Testis (tissue), 3 donors: ENCODE data around the gene SPATA6L. TPM values are rescaled to one million over a fixed set of nuclear protein-coding genes. Genes with fewer than 3 reads are reported as not detected.

Source experiments
- DNase-seq: peaks from one replicate; pipeline ENCODE4 v3.0.0-alpha.2; 2019
- H3K27ac ChIP-seq, 2 donors: fragments of 200-600 bp; sonication (generic); one replicate each; pipeline ENCODE4 v1.5.1; 2019
- H3K27me3 ChIP-seq: fragments of 200-600 bp; sonication (generic); one replicate; pipeline ENCODE4 v1.5.1; 2019
- H3K36me3 ChIP-seq: fragments of 200-600 bp; sonication (generic); one replicate; pipeline ENCODE4 v1.5.1; 2017; ENCODE audit warnings: low read depth; ENCODE audit errors: missing control alignments
- H3K4me1 ChIP-seq: fragments of 200-600 bp; sonication (generic); one replicate; pipeline ENCODE4 v1.5.1; 2019
- H3K4me3 ChIP-seq, 2 donors: fragments of 200-600 bp; sonication (generic); one replicate each; pipeline ENCODE4 v1.5.1; 2017 to 2019
- H3K9me3 ChIP-seq: fragments of 200-600 bp; sonication (generic); one replicate; pipeline ENCODE4 v1.5.1; 2017
- CTCF ChIP-seq, 3 experiments: fragments of 450-650 bp in 2 of 3; fragments of 200-600 bp in 1 of 3; sonication (generic) in 1 of 3; IDR thresholded peaks; one replicate each; pipeline ENCODE4 v1.5.1; 2016 to 2019; ENCODE audit warnings: antibody characterized with exemption in 3 of 3, mild to moderate bottlenecking in 2 of 3, moderate library complexity in 1 of 3
- POLR2A ChIP-seq: fragments of 450-650 bp; IDR thresholded peaks from one replicate; pipeline ENCODE4 v1.6.1; 2017; ENCODE audit warnings: antibody characterized with exemption, mild to moderate bottlenecking, moderate library complexity
- WGBS, 2 donors: methylation state at CpG; one replicate each; pipeline ENCODE4 v1.1.5; 2018; 5-methylcytosine and 5-hydroxymethylcytosine counted together
- intact Hi-C: fragments of 100-400 bp; cut with DNase I; formaldehyde crosslinking; loops from one replicate; pipeline ENCODE4 v1.15.1; 2023; ENCODE audit warnings: low total_unique reads
- polyA plus RNA-seq: library from polyadenylated mRNA; stranded (reverse); fragments of 350-450 nt; fragmentation: Illumina TruSeq; extraction: RNeasy Lipid Tissue Mini Kit (QIAGEN cat#74804); gene quantifications from one replicate; pipeline ENCODE4 v1.2.3, GENCODE V29; 2014; ENCODE audit warnings: low read depth, low replicate concordance; ENCODE audit not compliant: insufficient read depth
- total RNA-seq, 2 donors: library from RNA; depleted of rRNA; stranded (reverse); fragments of >200 nt; gene quantifications; one replicate each; pipeline ENCODE4 v1.2.3, GENCODE V29; 2016

Gene SPATA6L
- total and polyA plus RNA-seq, 3 donors from 2014 or later: 12.8 to 42.3 (median 27.5) TPM

- TF ChIP-seq POLR2A: no peak
- no peak for TF ChIP-seq CTCF (IDR thresholded peaks at IDR 0.05)
- Histone ChIP-seq H3K36me3 (no peaks in the 10 kb centered on the region), H3K4me3 (no peak overlapping the region), H3K4me1 (no peaks in the 10 kb centered on the region), H3K27me3 (no peaks in the 10 kb centered on the region), H3K27ac (no peak overlapping the region), H3K9me3 (no peaks in the 10 kb centered on the region)
- intact Hi-C loops: no loop called here
- 74 to 84% methylated on average over 2 of the region's 2 CpGs for WGBS, 2 donors
- DNase-seq: no peak
Observed at GRCh38 chr9:4581035-4581760, 85.1 kb downstream of the SPATA6L start.

GRCh38 chr9:4579001-4579400 lies 87.3 kb downstream of the SPATA6L start:
- DNase-seq: no peak
- Histone ChIP-seq H3K4me3 (no peak overlapping the region), H3K27me3 (no peaks in the 10 kb centered on the region), H3K9me3 (no peaks in the 10 kb centered on the region), H3K4me1 (no peaks in the 10 kb centered on the region), H3K27ac (no peak overlapping the region), H3K36me3 (no peaks in the 10 kb centered on the region)
- intact Hi-C loops: no loop called here
- no peak for TF ChIP-seq POLR2A
- no peak for TF ChIP-seq CTCF (IDR thresholded peaks at IDR 0.05)
- 74 to 81% methylated on average over 2 of the region's 2 CpGs for WGBS, 2 donors

GRCh38 chr9:4576448-4576847 lies 89.8 kb downstream of the SPATA6L start:
- 88 to 96% methylated on average over 8 of the region's 8 CpGs for WGBS, 2 donors
- DNase-seq: no peak
- no peaks in the 10 kb centered on the region for H3K36me3 ChIP-seq
- intact Hi-C loops: no loop called here
- H3K27ac ChIP-seq: no peak overlapping the region
- H3K9me3 ChIP-seq: no peaks in the 10 kb centered on the region
- no peak overlapping the region for H3K4me3 ChIP-seq
- H3K27me3 ChIP-seq: no peaks in the 10 kb centered on the region
- TF ChIP-seq CTCF (IDR thresholded peaks at IDR 0.05) (no peak), POLR2A (no peak)
- no peaks in the 10 kb centered on the region for H3K4me1 ChIP-seq

GRCh38 chr9:4575997-4576396 lies 90.3 kb downstream of the SPATA6L start:
- H3K4me1 ChIP-seq: no peaks in the 10 kb centered on the region
- 92% methylated on average over 8 of the region's 8 CpGs for WGBS, 2 donors
- intact Hi-C loops: no loop called here
- no peak overlapping the region for H3K4me3 ChIP-seq
- no peak for DNase-seq
- no peaks in the 10 kb centered on the region for H3K27me3 ChIP-seq
- no peaks in the 10 kb centered on the region for H3K36me3 ChIP-seq
- TF ChIP-seq CTCF (IDR thresholded peaks at IDR 0.05) (no peak), POLR2A (no peak)
- H3K27ac ChIP-seq: no peak overlapping the region
- H3K9me3 ChIP-seq: no peaks in the 10 kb centered on the region

GRCh38 chr9:4574657-4575243 lies 91.5 kb downstream of the SPATA6L start:
- Histone ChIP-seq H3K27ac (no peak overlapping the region), H3K4me3 (no peak overlapping the region), H3K4me1 (no peaks in the 10 kb centered on the region), H3K36me3 (no peaks in the 10 kb centered on the region), H3K27me3 (no peaks in the 10 kb centered on the region), H3K9me3 (no peaks in the 10 kb centered on the region)
- no peak for DNase-seq
- TF ChIP-seq POLR2A (no peak), CTCF (IDR thresholded peaks at IDR 0.05) (no peak)
- 84 to 99% methylated on average over 7 of the region's 7 CpGs for WGBS, 2 donors
- intact Hi-C loops: no loop called here
